GM18867 (cell line): Measurements from ENCODE around the gene KMT2C.
"Not testable (repeated sequence)": the region's sequence is repeated elsewhere in the genome, so short reads cannot be mapped to it uniquely, and the experiment has no call there.

Experiments used
- ATAC-seq: cut with Tn5 transposase; IDR thresholded peaks from one replicate; pipeline ENCODE4 v1.9.1; 2021; ENCODE audit warnings: mild to moderate bottlenecking, moderate library complexity; ENCODE audit not compliant: unreplicated experiment

Gene KMT2C

DNA sequence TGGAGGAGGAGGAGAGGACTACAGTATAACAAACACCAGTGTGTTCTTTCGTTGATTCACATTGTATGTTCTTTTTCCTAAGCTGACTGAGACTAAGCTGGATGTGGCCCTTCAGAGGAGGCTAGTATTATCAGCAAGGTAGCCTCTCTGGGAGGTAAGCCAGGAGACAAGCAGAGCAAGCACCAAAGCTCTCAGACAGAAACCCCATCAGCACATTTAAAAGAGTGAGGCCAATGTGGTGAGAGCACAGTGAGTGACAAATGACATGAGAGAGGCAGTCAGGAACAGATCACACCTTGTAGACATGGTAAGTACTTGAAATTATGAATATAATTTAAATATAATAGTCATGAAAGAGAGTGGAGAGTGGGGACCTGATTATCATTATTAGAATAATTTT lies 107.6 kb downstream of the KMT2C start:
- ATAC-seq: no peak

DNA sequence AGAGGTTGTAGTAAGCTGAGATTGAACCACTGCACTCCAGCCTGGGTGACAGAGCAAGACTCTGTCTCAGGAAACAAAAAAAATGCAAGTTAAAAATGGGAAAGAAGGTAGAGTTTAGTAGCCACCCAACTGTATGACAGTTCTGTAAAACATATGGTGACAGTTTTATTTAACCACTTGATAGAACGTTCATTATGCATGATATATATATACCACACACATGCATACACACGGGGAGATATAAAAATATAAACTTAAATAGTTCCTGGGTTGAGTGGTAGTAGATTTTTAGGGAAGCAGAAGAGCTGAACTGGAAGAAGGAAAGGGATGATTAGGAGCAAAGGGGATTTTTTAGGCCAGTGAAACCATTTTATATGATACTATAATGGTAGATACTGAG lies 120.0 kb downstream of the KMT2C start:
- ATAC-seq: no peak

DNA sequence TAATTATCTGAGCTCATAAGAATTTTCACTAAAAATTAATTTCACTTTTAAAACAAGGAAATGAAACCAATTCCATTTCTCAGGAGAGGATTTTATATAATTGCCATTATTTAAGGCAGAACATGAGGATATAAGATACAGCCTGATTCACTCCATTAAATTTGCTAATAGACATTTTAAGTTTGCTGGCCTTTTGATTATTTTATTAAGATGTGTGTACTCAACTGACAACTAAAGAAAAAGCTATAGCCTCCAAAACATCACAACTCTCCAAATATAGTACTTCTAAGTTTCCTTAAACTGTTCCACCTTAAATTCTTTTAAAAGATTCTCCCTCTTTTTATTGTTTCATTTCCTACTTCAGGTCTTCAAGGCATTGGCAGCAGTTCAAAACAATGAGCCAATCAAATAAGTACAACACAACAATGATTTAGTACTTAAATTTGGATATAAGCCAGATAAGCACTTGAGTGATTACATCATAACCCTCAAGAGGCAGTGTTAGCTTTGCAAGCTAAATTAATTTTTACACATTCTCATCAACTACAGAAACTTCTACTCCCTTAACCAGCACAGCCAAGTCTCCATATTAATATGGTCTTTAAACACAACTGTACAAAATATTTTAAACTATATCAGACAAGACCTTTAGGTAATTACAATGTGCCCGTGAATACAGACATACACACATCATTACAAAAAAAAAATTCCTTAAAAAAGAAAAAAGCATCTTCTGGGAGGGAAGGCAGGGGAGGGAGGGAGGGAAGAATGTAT lies 121.8 kb downstream of the KMT2C start:
- ATAC-seq: no peak

DNA sequence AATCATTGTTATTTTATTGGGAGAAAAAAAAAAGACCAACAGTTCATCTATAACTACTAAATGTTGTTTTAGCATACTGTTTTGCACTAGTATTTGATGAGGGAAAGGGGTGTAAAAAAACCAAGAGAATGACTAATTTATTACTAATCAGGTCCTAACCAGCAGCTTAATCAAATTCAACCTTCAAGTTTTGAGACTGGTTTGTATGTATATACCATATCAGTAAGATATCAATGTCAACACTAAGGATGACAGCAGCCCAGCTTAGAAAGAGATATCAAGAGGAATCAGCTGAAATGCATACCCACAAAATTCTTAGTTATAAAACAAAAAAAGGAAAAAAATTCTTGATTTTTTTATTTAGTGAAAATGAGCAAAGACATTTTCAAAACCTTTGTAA lies 122.6 kb downstream of the KMT2C start:
- ATAC-seq: no peak

DNA sequence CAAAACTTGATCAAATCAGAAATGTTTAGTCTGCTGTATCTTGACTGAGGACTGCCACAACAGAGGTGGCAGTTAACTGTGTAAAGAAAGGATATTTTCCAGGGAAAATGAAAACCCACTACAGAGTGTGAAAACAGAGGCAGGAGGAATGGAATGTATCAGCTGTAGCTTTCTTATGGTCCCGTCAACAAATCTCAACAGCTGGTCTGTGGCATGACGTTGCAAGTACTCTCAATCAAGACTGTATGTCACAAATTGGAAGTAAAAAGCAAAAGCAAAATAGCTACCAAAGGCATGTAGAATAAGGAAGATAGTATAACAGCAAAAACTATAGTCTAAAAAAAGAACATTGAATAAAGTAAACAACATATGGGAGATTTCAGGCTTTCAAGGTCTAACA lies 123.5 kb downstream of the KMT2C start:
- no peak for ATAC-seq

DNA sequence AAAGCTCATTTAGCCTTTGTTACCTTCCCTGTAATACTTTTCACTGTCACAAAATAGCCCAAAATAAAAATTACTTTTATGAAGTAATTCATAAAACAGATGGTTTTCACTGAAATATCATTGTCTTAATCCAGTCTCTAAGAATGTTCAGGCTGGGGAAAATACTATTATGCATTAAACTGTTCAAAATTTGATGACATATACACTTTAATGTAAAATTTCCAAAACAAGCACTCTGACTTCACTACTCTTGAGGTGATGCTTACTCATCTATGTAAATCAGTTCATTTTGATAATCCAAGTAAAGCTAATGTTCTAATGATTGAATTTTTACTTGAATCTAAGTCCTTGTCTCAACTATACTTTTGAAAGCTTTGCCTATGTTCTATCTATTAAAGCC lies 127.9 kb downstream of the KMT2C start:
- no peak for ATAC-seq

DNA sequence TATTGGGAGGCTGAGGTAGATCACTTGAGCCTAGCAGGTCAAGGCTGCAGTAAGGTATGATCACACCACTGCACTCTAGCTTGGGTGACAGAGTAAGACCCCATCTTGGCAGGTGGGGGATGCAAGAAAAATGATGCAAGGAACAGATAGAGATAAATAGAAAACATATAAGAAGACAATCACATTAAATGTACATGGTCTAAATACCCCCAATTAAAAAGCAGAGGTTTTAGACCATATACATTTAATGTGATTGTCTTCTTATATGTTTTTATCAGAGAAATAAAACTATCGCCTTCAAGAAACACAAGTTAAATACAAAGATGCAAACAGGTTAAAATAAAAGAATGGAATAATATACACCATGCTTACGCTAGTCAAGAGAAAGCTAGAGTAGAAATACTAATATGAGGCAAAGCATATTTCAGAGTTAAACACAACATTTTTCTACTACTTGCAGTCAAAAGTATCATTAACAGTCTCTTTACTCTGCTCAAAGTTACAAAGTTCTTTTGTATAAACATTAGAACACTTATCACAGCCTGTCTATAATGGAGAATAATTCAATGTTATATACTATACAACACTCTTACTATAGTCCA lies 136.2 kb downstream of the KMT2C start:
- ATAC-seq: not testable (repeated sequence)

DNA sequence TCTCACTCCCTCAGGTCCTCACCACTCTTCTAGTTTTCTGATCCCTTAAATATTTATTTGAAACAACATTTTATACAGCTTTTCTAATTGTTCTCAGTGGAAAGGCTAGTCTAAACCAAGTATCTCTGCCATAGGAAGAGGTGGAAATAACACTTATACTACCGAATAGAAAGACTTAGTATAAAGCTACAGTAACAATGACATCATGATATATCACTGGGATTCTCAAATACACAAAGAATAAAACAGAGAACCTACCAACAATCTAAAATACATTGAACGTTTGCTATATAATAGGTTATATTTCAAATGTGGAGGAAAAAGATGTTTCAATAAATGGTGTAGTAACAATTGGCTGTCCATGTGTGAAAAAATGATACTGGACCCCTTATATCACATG lies 142.9 kb downstream of the KMT2C start:
- no peak for ATAC-seq

DNA sequence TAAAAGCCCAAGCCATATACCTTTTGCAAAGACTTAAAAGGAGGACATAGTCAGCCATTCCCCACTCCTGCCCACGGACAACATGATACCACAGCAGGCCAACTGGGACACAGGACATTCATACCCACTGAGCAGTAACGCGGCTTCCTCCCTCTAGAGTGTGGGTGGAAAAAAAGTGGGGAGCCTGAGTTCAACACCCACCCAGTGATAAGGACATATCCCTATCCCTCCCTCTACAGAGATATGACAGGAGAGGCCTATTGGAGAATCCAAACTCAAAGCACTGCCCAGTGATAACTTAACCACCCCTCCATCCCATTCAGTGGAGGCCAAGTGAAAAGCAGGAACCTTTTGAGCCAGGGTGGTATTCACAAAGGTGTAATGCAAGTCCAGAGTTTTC lies 148.8 kb downstream of the KMT2C start:
- not testable (repeated sequence) for ATAC-seq

DNA sequence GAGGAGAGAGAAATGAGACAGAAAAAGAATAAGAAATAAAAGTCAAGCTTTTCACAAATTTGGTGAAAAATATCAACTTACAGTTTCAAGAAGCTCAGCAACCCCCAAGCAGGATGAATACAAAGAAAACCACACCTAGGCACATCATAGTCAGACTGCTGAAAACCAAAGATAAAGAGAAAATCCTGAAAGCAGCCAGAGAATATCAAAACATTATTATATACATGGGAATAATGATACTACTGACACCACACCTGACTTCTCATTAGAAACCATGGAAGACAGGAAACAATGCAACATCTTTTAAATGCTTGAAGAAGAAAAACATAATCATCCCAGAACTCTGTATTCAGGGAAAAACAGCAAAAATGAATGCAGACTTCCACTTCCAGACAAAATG lies 149.6 kb downstream of the KMT2C start:
- not testable (repeated sequence) for ATAC-seq

DNA sequence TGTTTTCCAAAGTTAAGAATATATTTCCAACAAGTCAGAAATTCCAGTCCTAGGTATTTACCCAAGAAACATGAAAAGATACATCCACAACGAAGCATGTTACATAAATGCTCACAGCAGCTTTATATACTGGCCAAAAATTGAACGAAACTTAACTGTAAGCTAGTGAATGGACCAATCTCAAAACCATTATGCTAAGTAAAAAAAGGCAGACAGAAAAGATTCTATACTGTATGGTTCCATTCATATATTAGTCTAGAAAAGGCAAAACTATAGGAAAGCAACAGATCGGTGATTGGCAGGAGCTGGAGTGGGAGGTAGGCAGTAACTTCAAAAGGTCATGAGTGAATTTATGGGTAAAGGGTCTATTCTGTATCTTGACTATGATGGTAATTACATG lies 150.8 kb downstream of the KMT2C start:
- ATAC-seq: not testable (repeated sequence)

DNA sequence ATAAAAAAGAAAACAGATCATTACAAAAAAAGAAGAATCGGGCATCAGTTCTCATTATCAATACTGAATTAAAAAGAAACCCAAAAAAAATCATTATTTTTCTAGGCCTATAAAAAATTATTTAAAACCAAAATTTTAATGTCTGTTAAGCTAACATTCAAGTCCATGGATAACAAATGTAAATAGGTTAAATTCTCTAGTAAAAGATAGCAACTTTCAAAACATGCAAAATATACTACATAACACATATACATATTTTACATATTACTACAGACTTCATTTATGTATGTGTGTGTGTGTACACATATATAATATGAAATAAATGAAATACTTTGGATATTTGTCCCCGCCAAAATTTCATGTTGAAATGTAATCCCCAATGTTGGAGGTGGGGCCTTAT lies 158.1 kb downstream of the KMT2C start:
- not testable (repeated sequence) for ATAC-seq

DNA sequence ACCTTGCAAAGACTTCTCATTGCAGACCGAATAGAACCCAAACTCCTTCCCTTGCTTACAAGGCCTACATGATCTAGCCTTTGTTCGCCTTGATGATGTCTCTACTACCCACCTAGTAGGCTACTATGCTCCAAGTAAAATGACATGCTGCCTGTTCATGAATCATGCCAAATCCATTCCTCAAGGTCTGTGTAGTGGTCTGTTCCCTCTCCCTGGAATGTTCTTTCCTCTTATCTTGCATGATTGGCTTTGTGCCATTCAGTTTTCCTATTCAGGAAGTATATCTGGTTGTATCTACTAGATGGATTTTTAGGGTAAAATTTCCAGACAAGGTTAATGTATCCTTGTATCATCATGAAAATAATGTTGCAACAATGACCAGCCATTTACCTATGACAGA lies 165.4 kb downstream of the KMT2C start:
- not testable (repeated sequence) for ATAC-seq

DNA sequence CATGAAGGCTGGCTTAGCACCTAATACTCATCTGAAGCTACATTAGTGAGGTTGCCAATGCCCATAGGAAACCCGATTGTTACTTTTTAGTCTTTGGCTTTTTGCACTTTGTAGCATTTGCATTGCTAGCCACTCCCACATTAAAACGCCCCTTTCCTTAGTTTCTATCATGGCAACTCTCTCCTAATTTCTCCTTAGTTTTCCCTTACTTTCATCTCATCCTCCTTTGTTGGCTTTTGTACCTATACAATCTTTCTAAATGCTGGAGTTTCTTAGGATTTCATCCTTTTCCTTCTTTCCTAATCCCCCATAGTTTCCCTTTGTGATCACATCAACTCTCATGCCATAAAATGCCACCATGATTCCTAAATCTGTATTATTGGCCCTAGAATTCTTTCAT lies 168.9 kb downstream of the KMT2C start:
- ATAC-seq: not testable (repeated sequence)

DNA sequence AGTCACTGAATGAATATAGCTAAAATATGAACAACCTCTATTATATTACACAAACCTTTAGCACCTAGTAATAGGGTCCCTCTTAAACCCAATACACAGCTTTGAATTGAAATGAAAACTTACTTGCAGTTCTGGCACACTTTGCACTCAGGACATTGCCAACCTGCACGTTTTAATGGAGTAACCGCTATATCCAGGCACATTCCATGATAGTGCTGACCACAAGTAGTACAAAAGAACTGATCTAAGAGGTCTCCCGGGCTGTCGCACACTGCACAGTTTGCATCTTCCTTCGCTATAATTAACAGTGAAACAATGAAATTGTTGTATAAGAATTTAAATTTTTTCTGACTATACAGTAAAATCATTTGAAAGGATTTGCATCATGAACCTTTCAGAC lies 170.9 kb downstream of the KMT2C start:
- ATAC-seq: not testable (repeated sequence)

DNA sequence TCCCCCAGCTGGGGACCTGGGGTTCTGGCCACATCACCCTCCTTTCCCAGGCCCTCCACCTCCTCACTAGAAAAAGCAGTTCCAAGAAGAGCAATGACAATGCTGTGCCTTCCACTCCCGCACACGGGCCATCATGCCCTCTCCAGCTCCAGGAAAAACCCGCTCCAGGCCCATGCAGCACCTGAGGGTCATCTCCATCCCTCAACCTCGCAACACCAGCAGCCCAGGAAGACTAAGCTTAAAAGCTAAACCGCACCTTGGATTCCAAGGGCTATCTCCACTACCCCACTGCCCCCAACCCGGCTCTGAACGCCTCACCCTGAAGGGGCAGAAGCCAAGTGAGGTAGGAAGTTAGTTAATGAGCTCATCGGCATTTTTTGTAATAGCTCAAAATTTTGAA lies 173.7 kb downstream of the KMT2C start:
- ATAC-seq: not testable (repeated sequence)

DNA sequence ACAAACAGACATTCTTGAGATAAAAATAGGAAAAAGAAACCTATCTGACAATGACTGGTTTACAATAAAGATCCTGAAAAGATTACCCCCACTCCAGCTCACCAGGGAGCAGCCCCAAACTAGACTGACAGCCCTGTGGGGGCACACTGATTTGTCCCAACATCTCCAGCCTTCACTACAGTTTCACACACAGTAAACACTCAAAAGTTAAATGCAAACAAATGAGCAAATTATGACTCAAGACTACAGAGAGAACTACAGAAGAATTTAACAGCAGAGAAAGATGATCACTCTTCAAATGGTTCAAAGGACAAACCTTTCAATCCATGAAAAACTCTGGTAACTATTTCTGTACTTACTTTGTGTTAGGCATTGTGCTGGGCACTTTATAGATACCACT lies 176.2 kb downstream of the KMT2C start:
- not testable (repeated sequence) for ATAC-seq

DNA sequence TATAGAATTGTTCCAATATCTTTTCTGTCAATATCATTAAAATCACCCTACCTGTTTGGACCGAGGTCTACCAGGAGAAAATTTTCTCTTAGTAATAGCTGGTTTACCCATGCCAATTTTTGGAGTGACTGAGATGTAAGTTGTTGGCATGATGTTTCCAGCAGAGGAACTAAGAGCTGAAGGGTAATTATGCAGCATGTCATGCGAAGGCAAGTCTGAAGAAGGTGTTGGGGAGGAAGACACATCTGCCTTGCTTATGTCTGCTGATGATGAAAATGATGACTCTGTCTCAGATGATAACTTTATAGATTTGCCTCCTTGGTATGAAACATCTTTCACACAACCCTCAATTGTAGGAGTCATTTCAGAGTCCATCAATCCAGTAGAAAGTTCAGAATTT lies 188.0 kb downstream of the KMT2C start:
- not testable (repeated sequence) for ATAC-seq

DNA sequence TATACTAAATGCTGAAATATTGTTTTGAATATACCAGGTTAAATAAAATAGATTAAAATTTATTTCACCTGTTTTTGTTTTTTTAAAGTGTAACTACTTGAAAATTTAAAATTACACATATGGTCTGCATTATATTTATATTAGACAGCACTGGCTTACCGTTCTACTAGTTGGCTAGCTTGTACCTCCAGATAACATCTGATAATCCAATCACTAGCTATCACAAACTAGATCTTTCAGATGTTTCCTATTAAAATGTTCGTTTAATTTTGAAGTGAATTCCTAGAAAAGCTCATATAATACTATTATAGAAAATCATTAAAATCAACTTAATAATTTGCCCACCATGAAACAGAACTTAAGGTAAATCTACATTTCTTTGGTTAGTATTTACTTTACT lies 190.4 kb downstream of the KMT2C start:
- not testable (repeated sequence) for ATAC-seq

DNA sequence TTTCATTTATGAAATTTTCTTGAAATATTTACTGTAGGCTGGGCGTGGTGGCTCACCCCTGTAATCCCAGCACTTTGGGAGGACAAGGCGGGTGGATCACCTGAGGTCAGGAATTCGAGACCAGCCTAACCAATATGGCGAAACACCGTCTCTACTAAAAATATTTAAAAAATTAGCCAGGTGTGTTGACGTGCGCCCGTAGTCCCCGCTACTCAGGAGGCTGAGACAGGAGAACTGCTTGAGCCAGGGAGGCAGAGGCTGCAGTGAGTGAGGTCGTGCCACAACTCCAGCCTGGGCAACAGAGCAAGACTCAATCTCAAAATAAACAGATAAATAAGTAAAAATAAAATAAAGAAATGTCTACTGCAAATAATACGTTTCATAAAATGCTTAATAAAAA lies 192.3 kb downstream of the KMT2C start:
- not testable (repeated sequence) for ATAC-seq

DNA sequence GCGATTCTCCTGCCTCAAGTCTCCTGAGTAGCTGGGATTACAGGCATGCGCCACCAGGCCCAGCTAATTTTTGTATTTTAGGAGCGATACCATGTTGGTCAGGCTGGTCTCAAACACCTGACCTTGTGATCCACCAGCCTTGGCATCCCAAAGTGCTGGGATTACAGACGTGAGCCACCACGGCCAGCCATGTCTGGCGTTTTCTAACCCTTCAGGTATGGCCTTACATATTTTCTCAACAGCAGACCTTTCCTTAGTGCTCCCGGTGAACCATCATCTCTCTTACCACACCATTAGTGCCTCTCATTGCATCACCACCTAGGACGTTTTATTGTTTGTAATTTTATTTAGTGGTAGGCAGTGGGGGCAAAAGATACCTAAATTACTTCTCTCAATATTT lies 194.5 kb downstream of the KMT2C start:
- ATAC-seq: not testable (repeated sequence)

DNA sequence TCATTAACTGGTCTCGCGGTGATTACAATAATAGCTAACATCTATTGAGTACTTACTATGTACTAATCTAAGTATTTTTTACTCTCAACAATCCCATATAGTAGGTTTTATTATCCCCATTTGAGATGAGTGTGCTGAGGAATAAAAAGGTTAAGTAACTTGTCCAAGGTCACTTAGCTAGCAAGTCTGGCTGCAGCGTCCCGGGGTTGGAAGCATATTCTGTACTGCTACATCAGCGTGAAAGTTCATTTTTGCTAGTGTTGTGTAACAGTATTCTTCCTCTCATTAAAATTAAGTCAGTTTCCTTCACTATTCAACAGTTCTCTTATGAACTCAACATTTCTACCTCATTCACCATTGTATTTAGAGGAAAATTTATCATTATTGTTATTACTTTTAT lies 199.5 kb downstream of the KMT2C start:
- ATAC-seq: not testable (repeated sequence)

DNA sequence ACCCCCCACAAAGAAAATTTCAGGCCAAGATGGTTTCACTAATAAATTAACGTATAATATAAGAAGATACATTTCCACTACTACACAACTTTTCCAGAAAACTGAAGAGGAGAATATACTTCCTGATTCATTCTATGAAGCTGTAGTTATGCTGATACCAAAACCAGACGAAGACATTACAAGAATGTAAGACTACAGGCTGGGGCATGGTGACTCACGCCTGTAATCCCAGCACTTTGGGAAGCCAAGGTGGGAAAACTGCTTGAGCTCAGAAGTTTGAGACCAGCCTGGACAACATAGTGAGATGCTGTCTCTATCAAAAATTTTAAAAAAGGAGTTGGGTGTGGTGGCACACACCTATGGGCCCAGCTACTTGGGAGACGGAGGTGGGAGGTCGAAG lies 201.4 kb downstream of the KMT2C start:
- ATAC-seq: not testable (repeated sequence)
